HEK293 (cell line): ENCODE measurements around the gene MIEN1.
A peak's percentile ranks its signal among the peaks of the same experiment; 100 is the strongest.

Experiments used
- CTCF ChIA-PET: fragments of 350-600 bp; formaldehyde crosslinking; extraction: SDS; loops from one replicate; lab custom pipeline; 2021; ENCODE audit warnings: antibody characterized with exemption; lab: Yijun Ruan, JAX
- POLR2A ChIA-PET: fragments of 300-600 bp; formaldehyde crosslinking; extraction: SDS; loops from one replicate; lab custom pipeline; 2020; ENCODE audit warnings: antibody characterized with exemption, inconsistent platforms; lab: Yijun Ruan, JAX
- H3K27ac ChIP-seq: fragments of 200-500 bp; sonication (Bioruptor generic); 2 replicates; pipeline ENCODE4 v1.5.1; 2014; ENCODE audit warnings: low read depth, low read length, control low read depth, inconsistent platforms; ENCODE audit errors: extremely low read depth
- H3K36me3 ChIP-seq, 2 experiments: fragments of 200-500 bp in 1 of 2; sonication (Bioruptor generic) in 1 of 2; 1 replicate in 1 of 2; 2 replicates in 1 of 2; pipeline ENCODE4 v1.5.1; 2014 to 2017; ENCODE audit warnings: inconsistent platforms in 2 of 2, low read length in 2 of 2; ENCODE audit not compliant: control insufficient read depth in 2 of 2, insufficient read depth in 1 of 2
- H3K4me1 ChIP-seq: fragments of 200-500 bp; sonication (Bioruptor generic); 2 replicates; pipeline ENCODE4 v1.5.1; 2014; ENCODE audit warnings: mild to moderate bottlenecking, low read length, inconsistent platforms; ENCODE audit not compliant: control insufficient read depth, insufficient read depth
- H3K4me3 ChIP-seq: 2 replicates; pipeline ENCODE4 v1.5.1; 2011; ENCODE audit warnings: low read depth, mild to moderate bottlenecking, control low read depth, low read length, moderate library complexity
- H3K9me3 ChIP-seq: fragments of 200-500 bp; sonication (Bioruptor generic); 2 replicates; pipeline ENCODE4 v1.5.1; 2014; ENCODE audit warnings: low read depth, low read length, inconsistent platforms; ENCODE audit not compliant: control insufficient read depth, insufficient read depth
- ELK4 ChIP-seq: IDR thresholded peaks from 2 replicates; pipeline ENCODE4 v1.6.1; 2011; ENCODE audit warnings: mild to moderate bottlenecking, low read depth, low read length, borderline replicate concordance
- FEZF1 ChIP-seq: fragments of 450-650 bp; formaldehyde crosslinking; IDR thresholded peaks from 2 replicates; pipeline ENCODE4 v1.5.1; 2016; ENCODE audit warnings: missing biosample characterization, missing genetic modification characterization
- GLIS1 ChIP-seq: fragments of 450-650 bp; formaldehyde crosslinking; IDR thresholded peaks from 2 replicates; pipeline ENCODE4 v1.5.1; 2016; ENCODE audit warnings: missing biosample characterization, missing genetic modification characterization
- GLIS2 ChIP-seq: fragments of 450-650 bp; formaldehyde crosslinking; IDR thresholded peaks from 2 replicates; pipeline ENCODE4 v1.5.1; 2016; ENCODE audit warnings: missing biosample characterization, missing genetic modification characterization
- KLF10 ChIP-seq: fragments of 450-650 bp; IDR thresholded peaks from 2 replicates; pipeline ENCODE4 v1.5.1; 2018; ENCODE audit warnings: missing biosample characterization, mild to moderate bottlenecking, missing genetic modification characterization
- MEIS1 ChIP-seq: sonication (generic); formaldehyde crosslinking; IDR thresholded peaks from 2 replicates; pipeline ENCODE4 v1.8.1; 2022; ENCODE audit warnings: missing genetic modification reagents, mild to moderate bottlenecking, borderline replicate concordance
- WT1 ChIP-seq: fragments of 450-650 bp; formaldehyde crosslinking; IDR thresholded peaks from 2 replicates; pipeline ENCODE4 v1.5.1; 2016; ENCODE audit warnings: missing biosample characterization, missing genetic modification characterization
- YY2 ChIP-seq: fragments of 450-650 bp; formaldehyde crosslinking; IDR thresholded peaks from 2 replicates; pipeline ENCODE4 v1.5.1; 2016; ENCODE audit warnings: missing biosample characterization, missing genetic modification characterization
- ZEB2 ChIP-seq: fragments of 450-650 bp; formaldehyde crosslinking; IDR thresholded peaks from 2 replicates; pipeline ENCODE4 v1.5.1; 2016; ENCODE audit warnings: missing biosample characterization, missing genetic modification characterization
- ZIC2 ChIP-seq: fragments of 450-650 bp; formaldehyde crosslinking; IDR thresholded peaks from 2 replicates; pipeline ENCODE4 v1.5.1; 2016; ENCODE audit warnings: missing biosample characterization, missing genetic modification characterization
- ZNF133 ChIP-seq: fragments of 450-650 bp; formaldehyde crosslinking; IDR thresholded peaks from 2 replicates; pipeline ENCODE4 v1.5.1; 2016; ENCODE audit warnings: missing biosample characterization, missing genetic modification characterization
- ZNF292 ChIP-seq: fragments of 450-650 bp; formaldehyde crosslinking; IDR thresholded peaks from 2 replicates; pipeline ENCODE4 v1.5.1; 2016; ENCODE audit warnings: low read depth, missing biosample characterization, missing genetic modification characterization, borderline replicate concordance
- ZNF341 ChIP-seq: fragments of 450-650 bp; formaldehyde crosslinking; IDR thresholded peaks from 2 replicates; pipeline ENCODE4; 2016; ENCODE audit warnings: low read depth, missing biosample characterization, missing genetic modification characterization
- ZNF37A ChIP-seq: fragments of 450-650 bp; IDR thresholded peaks from 2 replicates; pipeline ENCODE4 v1.5.1; 2018; ENCODE audit warnings: missing biosample characterization, missing genetic modification characterization
- ZNF580 ChIP-seq: fragments of 450-650 bp; formaldehyde crosslinking; IDR thresholded peaks from 2 replicates; pipeline ENCODE4 v1.5.1; 2016; ENCODE audit warnings: missing biosample characterization, missing genetic modification characterization
- ZNF621 ChIP-seq: fragments of 450-650 bp; formaldehyde crosslinking; IDR thresholded peaks from 2 replicates; pipeline ENCODE4 v1.5.1; 2017; ENCODE audit warnings: missing biosample characterization, missing genetic modification characterization
- ZNF843 ChIP-seq: fragments of 450-650 bp; formaldehyde crosslinking; IDR thresholded peaks from 2 replicates; pipeline ENCODE4 v1.5.1; 2016; ENCODE audit warnings: missing biosample characterization, missing genetic modification characterization
- ZSCAN23 ChIP-seq: fragments of 450-650 bp; formaldehyde crosslinking; IDR thresholded peaks from 2 replicates; pipeline ENCODE4 v1.5.1; 2016; ENCODE audit warnings: missing biosample characterization, missing genetic modification characterization

Gene MIEN1

GRCh38 chr17:39716879-39717536, 13.3 kb downstream of the MIEN1 start:
- no peak overlapping the region for H3K4me3 ChIP-seq
- TF ChIP-seq GLIS2 (tag by site-specific recombination) (peak; percentile 18; the same call in 1 of the 2 replicates), ZEB2 (no peak)
- ChIA-PET POLR2A (no interaction called here), CTCF (no interaction called here)
- peaks cover 14 to 71% of the 10 kb centered on the region in 2 experiments; a peak in 2 of 3 replicates for H3K36me3 ChIP-seq
- no peak overlapping the region for H3K27ac ChIP-seq
- H3K4me1 ChIP-seq = no peaks in the 10 kb centered on the region
- no peaks in the 10 kb centered on the region for H3K9me3 ChIP-seq

GRCh38 chr17:39716073-39716818, 14.1 kb downstream of the MIEN1 start:
- H3K36me3 ChIP-seq = peaks cover 14 to 75% of the 10 kb centered on the region in 2 experiments; a peak in 2 of 3 replicates
- no peak overlapping the region for H3K4me3 ChIP-seq
- POLR2A ChIA-PET = no interaction called here
- H3K9me3 ChIP-seq = no peaks in the 10 kb centered on the region
- no peaks in the 10 kb centered on the region for H3K4me1 ChIP-seq
- no peak overlapping the region for H3K27ac ChIP-seq
- CTCF ChIA-PET = interaction anchor here (0.7 kb wide), 1 partner anchor 14 kb away, joined by 3 read pairs; the partner anchor contains the start of gene MIEN1
- TF ChIP-seq MEIS1 (CRISPR knock-in tag) = no peak
- peak; percentile 18; the same call in 1 of the 2 replicates for TF ChIP-seq ZIC2 (tag by site-specific recombination)
- peak; percentile 16; the same call in 1 of the 2 replicates for TF ChIP-seq GLIS1

- ChIA-PET POLR2A (no interaction called here), CTCF (interaction anchor here (0.6 to 0.7 kb wide), 2 partner anchors 14 to 37 kb away, joined by 3 to 4 read pairs; partner anchors contain the start of gene MIEN1)
- Histone ChIP-seq H3K9me3 (no peaks in the 10 kb centered on the region), H3K4me1 (no peaks in the 10 kb centered on the region), H3K4me3 (no peak overlapping the region), H3K36me3 (peaks cover 14 to 81% of the 10 kb centered on the region in 2 experiments; a peak in 2 of 3 replicates), H3K27ac (no peak overlapping the region)
- TF ChIP-seq KLF10 (no peak), ZNF580 (tag by site-specific recombination) (no peak), ZNF292 (tag by site-specific recombination) (no peak), YY2 (no peak), ZNF843 (tag by site-specific recombination) (no peak), FEZF1 (tag by site-specific recombination) (no peak), WT1 (tag by site-specific recombination) (no peak), GLIS2 (tag by site-specific recombination) (no peak), ZNF621 (tag by site-specific recombination) (no peak), ELK4 (no peak), ZNF341 (tag by site-specific recombination) (no peak), ZNF133 (tag by site-specific recombination) (no peak), ZNF37A (tag by site-specific recombination) (no peak), ZSCAN23 (no peak)
These were observed 14.8 kb downstream of the MIEN1 start for GRCh38 chr17:39715375-39716072.
